Ascending aorta (tissue), 2 donors: ENCODE data around the gene ZMYM2. TPM values are rescaled to one million over a fixed set of nuclear protein-coding genes. Genes with fewer than 3 reads are reported as not detected.

Source experiments
- DNase-seq, 2 donors: peaks; one replicate each; pipeline ENCODE4 v3.0.0-alpha.2; 2019; ENCODE audit warnings: low spot score in 2 of 2
- H3K27ac ChIP-seq, 2 donors: fragments of 200-600 bp; sonication (generic); one replicate each; pipeline ENCODE4 v1.5.1; 2016 to 2017; ENCODE audit warnings: mild to moderate bottlenecking in 1 of 2
- H3K27me3 ChIP-seq: fragments of 200-600 bp; sonication (generic); one replicate; pipeline ENCODE4 v1.5.1; 2017
- H3K36me3 ChIP-seq, 2 donors: fragments of 200-600 bp; sonication (generic); one replicate each; pipeline ENCODE4 v1.5.1; 2016
- H3K4me1 ChIP-seq, 2 donors: fragments of 200-600 bp; sonication (generic); one replicate each; pipeline ENCODE4 v1.5.1; 2016 to 2017; ENCODE audit warnings: mild to moderate bottlenecking in 1 of 2
- H3K4me3 ChIP-seq, 2 donors: fragments of 200-600 bp; sonication (generic); one replicate each; pipeline ENCODE4 v1.5.1; 2016 to 2017; ENCODE audit warnings: mild to moderate bottlenecking in 1 of 2
- H3K9me3 ChIP-seq, 2 donors: fragments of 200-600 bp; sonication (generic); one replicate each; pipeline ENCODE4 v1.5.1; 2016
- intact Hi-C: fragments of 100-400 bp; cut with DNase I; formaldehyde crosslinking; loops from one replicate; pipeline ENCODE4 v1.15.1; 2023
- total RNA-seq: library from RNA; depleted of rRNA; stranded (reverse); fragments of >200 nt; gene quantifications from one replicate; pipeline ENCODE4 v1.1.0, GENCODE V29; 2016
- TF ChIP-seq, protein P1 (sequence below), 3 experiments: fragments of 200-600 bp in 2 of 3; fragments of 450-650 bp in 1 of 3; sonication (generic) in 2 of 3; IDR thresholded peaks; one replicate each; pipeline ENCODE4 v1.5.1; 2016 to 2019; ENCODE audit warnings: antibody characterized with exemption in 3 of 3, mild to moderate bottlenecking in 1 of 3, moderate library complexity in 1 of 3

The ZMYM2 gene
- total RNA-seq, 1 donor from 2014 or later: 76.6 TPM

GRCh38 chr13:20016649-20017364, 58.3 kb downstream of the ZMYM2 start:
- TF ChIP-seq, protein P1, sequence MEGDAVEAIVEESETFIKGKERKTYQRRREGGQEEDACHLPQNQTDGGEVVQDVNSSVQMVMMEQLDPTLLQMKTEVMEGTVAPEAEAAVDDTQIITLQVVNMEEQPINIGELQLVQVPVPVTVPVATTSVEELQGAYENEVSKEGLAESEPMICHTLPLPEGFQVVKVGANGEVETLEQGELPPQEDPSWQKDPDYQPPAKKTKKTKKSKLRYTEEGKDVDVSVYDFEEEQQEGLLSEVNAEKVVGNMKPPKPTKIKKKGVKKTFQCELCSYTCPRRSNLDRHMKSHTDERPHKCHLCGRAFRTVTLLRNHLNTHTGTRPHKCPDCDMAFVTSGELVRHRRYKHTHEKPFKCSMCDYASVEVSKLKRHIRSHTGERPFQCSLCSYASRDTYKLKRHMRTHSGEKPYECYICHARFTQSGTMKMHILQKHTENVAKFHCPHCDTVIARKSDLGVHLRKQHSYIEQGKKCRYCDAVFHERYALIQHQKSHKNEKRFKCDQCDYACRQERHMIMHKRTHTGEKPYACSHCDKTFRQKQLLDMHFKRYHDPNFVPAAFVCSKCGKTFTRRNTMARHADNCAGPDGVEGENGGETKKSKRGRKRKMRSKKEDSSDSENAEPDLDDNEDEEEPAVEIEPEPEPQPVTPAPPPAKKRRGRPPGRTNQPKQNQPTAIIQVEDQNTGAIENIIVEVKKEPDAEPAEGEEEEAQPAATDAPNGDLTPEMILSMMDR (IDR thresholded peaks at IDR 0.05): no peak
- no peak overlapping the region for H3K27ac ChIP-seq
- H3K27me3 ChIP-seq: no peaks in the 10 kb centered on the region
- peaks cover 10 to 52% of the 10 kb centered on the region in 2 donors for H3K36me3 ChIP-seq
- DNase-seq: no peak
- no peaks in the 10 kb centered on the region for H3K4me1 ChIP-seq
- intact Hi-C loops: no loop called here
- H3K4me3 ChIP-seq: no peak overlapping the region
- peaks cover 4 to 32% of the 10 kb centered on the region in 2 donors for H3K9me3 ChIP-seq

- Histone ChIP-seq H3K9me3 (peaks cover 4 to 32% of the 10 kb centered on the region in 2 donors), H3K27ac (no peak overlapping the region), H3K4me3 (no peak overlapping the region), H3K36me3 (peaks cover 6 to 46% of the 10 kb centered on the region in 2 donors), H3K4me1 (no peaks in the 10 kb centered on the region), H3K27me3 (no peaks in the 10 kb centered on the region)
- TF ChIP-seq, protein P1 (IDR thresholded peaks at IDR 0.05): no peak
- intact Hi-C loops: no loop called here
- no peak for DNase-seq
Measured at GRCh38 chr13:20017365-20017711, 58.8 kb downstream of the ZMYM2 start.

GRCh38 chr13:20019043-20019442, 60.5 kb downstream of the ZMYM2 start:
- intact Hi-C loops: no loop called here
- peaks cover 4 to 38% of the 10 kb centered on the region in 2 donors for H3K36me3 ChIP-seq
- no peaks in the 10 kb centered on the region for H3K27me3 ChIP-seq
- DNase-seq: no peak
- TF ChIP-seq, protein P1 (IDR thresholded peaks at IDR 0.05): no peak
- H3K4me1 ChIP-seq: no peaks in the 10 kb centered on the region
- peaks cover 4 to 31% of the 10 kb centered on the region in 2 donors for H3K9me3 ChIP-seq
- H3K4me3 ChIP-seq: no peak overlapping the region
- H3K27ac ChIP-seq: no peak overlapping the region

- no peak for DNase-seq
- intact Hi-C loops: no loop called here
- Histone ChIP-seq H3K4me3 (no peak overlapping the region), H3K4me1 (no peaks in the 10 kb centered on the region), H3K27ac (no peak overlapping the region), H3K9me3 (no peaks in the 10 kb centered on the region), H3K36me3 (peaks cover 13 to 20% of the 10 kb centered on the region in 2 donors), H3K27me3 (no peaks in the 10 kb centered on the region)
- TF ChIP-seq, protein P1 (IDR thresholded peaks at IDR 0.05): no peak
Measured at GRCh38 chr13:20024702-20025101, 66.2 kb downstream of the ZMYM2 start.

- TF ChIP-seq, protein P1 (IDR thresholded peaks at IDR 0.05): no peak
Measured at GRCh38 chr13:20028953-20029352, 70.4 kb downstream of the ZMYM2 start.

More at GRCh38 chr13:20028953-20029352, 70.4 kb downstream of the ZMYM2 start:
- H3K27ac ChIP-seq: no peak overlapping the region
- peaks cover 28 to 32% of the 10 kb centered on the region in 2 donors for H3K36me3 ChIP-seq
- H3K4me3 ChIP-seq: no peak overlapping the region
- no peaks in the 10 kb centered on the region for H3K9me3 ChIP-seq
- no peaks in the 10 kb centered on the region for H3K4me1 ChIP-seq
- DNase-seq: no peak
- intact Hi-C loops: no loop called here
- no peaks in the 10 kb centered on the region for H3K27me3 ChIP-seq
